ENCODE results near the gene STOX1.

DNA sequence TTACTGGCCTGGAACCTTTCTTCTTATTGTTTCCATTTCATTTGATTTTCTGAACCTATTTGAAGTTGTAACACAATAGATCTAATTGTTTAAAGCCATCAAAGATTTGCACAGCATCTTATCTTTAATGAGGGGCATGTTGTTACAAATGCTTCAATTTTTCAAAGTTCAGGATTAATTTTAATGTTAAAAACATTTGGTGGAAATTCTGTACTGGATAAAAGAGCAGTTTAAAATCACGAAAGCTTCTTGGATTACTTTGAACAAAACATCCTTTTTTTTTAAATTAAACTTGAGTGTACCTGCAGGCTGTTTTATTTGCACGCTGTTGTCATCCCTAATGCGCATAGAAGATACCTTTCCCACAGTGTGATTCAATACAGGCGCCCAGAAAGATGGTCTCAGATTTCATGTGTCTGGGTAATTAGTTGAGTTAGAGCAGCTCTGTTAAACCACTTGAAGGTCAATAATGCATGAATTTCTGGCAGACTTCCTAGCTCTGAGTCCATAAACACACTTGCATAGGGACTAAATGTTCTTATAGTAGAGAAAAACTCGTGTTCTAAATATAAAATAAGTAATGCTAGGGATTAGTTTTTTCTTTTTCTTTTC, 44.5 kb downstream of the STOX1 start:
- TF ChIP-seq, protein P1, sequence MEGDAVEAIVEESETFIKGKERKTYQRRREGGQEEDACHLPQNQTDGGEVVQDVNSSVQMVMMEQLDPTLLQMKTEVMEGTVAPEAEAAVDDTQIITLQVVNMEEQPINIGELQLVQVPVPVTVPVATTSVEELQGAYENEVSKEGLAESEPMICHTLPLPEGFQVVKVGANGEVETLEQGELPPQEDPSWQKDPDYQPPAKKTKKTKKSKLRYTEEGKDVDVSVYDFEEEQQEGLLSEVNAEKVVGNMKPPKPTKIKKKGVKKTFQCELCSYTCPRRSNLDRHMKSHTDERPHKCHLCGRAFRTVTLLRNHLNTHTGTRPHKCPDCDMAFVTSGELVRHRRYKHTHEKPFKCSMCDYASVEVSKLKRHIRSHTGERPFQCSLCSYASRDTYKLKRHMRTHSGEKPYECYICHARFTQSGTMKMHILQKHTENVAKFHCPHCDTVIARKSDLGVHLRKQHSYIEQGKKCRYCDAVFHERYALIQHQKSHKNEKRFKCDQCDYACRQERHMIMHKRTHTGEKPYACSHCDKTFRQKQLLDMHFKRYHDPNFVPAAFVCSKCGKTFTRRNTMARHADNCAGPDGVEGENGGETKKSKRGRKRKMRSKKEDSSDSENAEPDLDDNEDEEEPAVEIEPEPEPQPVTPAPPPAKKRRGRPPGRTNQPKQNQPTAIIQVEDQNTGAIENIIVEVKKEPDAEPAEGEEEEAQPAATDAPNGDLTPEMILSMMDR (optimal IDR thresholded peaks at IDR 0.05 in 1 of 3, IDR thresholded peaks at IDR 0.05 in 1 of 3, conservative IDR thresholded peaks at IDR 0.05 in 1 of 3; ENCODE audit: extremely low read depth in 1 of 3, insufficient read depth in 2 of 3, low read length in 3 of 3), result no peak
- TF ChIP-seq EZH2 (IDR thresholded peaks at IDR 0.05; ENCODE audit: low read length), result no peak

Measured in keratinocyte (primary cell).